GM12801 (cell line): ENCODE data around the gene CRYL1.

Experiments used
- CTCF ChIP-seq: IDR thresholded peaks from one replicate; pipeline ENCODE4 v1.5.1; 2011; ENCODE audit warnings: control low read depth; ENCODE audit not compliant: insufficient read length; ENCODE audit errors: extremely low read depth

CRYL1 gene

GRCh38 chr13:20462921-20463320 lies 62.7 kb downstream of the CRYL1 start:
- TF ChIP-seq CTCF, result no peak

- TF ChIP-seq CTCF, result no peak
Measured at GRCh38 chr13:20462533-20462915, 63.1 kb downstream of the CRYL1 start.

- no peak for TF ChIP-seq CTCF
Measured at GRCh38 chr13:20461860-20462532, 63.7 kb downstream of the CRYL1 start.

GRCh38 chr13:20461481-20461859 lies 64.2 kb downstream of the CRYL1 start:
- no peak for TF ChIP-seq CTCF

GRCh38 chr13:20460761-20461160 lies 64.9 kb downstream of the CRYL1 start:
- no peak for TF ChIP-seq CTCF

- no peak for TF ChIP-seq CTCF
Measured at GRCh38 chr13:20457670-20458069, 68.0 kb downstream of the CRYL1 start.

- no peak for TF ChIP-seq CTCF
Measured at GRCh38 chr13:20456737-20457136, 68.9 kb downstream of the CRYL1 start.
